ENCODE results near the gene KIF1A. TPM values are rescaled to one million over a fixed set of nuclear protein-coding genes. Genes with fewer than 3 reads are reported as not detected.
A peak's percentile ranks its signal among the peaks of the same experiment; 100 is the strongest.

KIF1A gene
- total RNA-seq, 8 experiments from 2014 or later = 0.36 to 180 (median 118) TPM

- no peak for ATAC-seq (replicated peaks in 6 of 8)
- in situ Hi-C loops (cut with MboI; ENCODE audit: low pct_unique_long_range_greater_than_20kb in 2 of 9, low sequenced_read_pairs in 9 of 9, unreplicated experiment in 9 of 9) = no loop called here
- no peak overlapping the region for H3K27ac ChIP-seq
- WGBS, 10 experiments = 70 to 83% (median 80%) methylated on average over 2 of the region's 7 CpGs; no CpG with 5 or more reads in 7 of the 10 experiments
- H3K4me1 ChIP-seq (replicated peaks in 1 of 2) = no peaks in the 10 kb centered on the region
- no peak overlapping the region for H3K4me3 ChIP-seq
Measured at GRCh38 chr2:240766072-240766471, 53.9 kb downstream of the KIF1A start.

GRCh38 chr2:240765007-240765406, 55.0 kb downstream of the KIF1A start:
- WGBS, 10 experiments = 43 to 93% (median 60%) methylated on average over 1 to 3 of the region's 7 CpGs; no CpG with 5 or more reads in 5 of the 10 experiments
- H3K4me1 ChIP-seq (replicated peaks in 1 of 2) = no peaks in the 10 kb centered on the region
- in situ Hi-C loops (cut with MboI; ENCODE audit: low pct_unique_long_range_greater_than_20kb in 2 of 9, low sequenced_read_pairs in 9 of 9, unreplicated experiment in 9 of 9) = no loop called here
- no peak for ATAC-seq (replicated peaks in 6 of 8)
- H3K4me3 ChIP-seq = no peak overlapping the region
- H3K27ac ChIP-seq = no peak overlapping the region

GRCh38 chr2:240764605-240765004, 55.4 kb downstream of the KIF1A start:
- in situ Hi-C loops (cut with MboI; ENCODE audit: low pct_unique_long_range_greater_than_20kb in 2 of 9, low sequenced_read_pairs in 9 of 9, unreplicated experiment in 9 of 9) = no loop called here
- no peak overlapping the region for H3K4me3 ChIP-seq
- 33 to 100% (median 100%) methylated on average over 1 to 3 of the region's 5 CpGs; no CpG with 5 or more reads in 5 of the 10 experiments for WGBS, 10 experiments
- no peak overlapping the region for H3K27ac ChIP-seq
- ATAC-seq (replicated peaks in 6 of 8) = no peak
- no peaks in the 10 kb centered on the region for H3K4me1 ChIP-seq (replicated peaks in 1 of 2)

GRCh38 chr2:240762971-240763370, 57.0 kb downstream of the KIF1A start:
- WGBS, 10 experiments = no CpG with 5 or more reads among the region's 21 CpGs
- in situ Hi-C loops (cut with MboI; ENCODE audit: low pct_unique_long_range_greater_than_20kb in 2 of 9, low sequenced_read_pairs in 9 of 9, unreplicated experiment in 9 of 9) = no loop called here
- H3K4me3 ChIP-seq = no peak overlapping the region
- ATAC-seq (replicated peaks in 6 of 8) = no peak
- H3K4me1 ChIP-seq (replicated peaks in 1 of 2) = no peaks in the 10 kb centered on the region
- no peak overlapping the region for H3K27ac ChIP-seq

GRCh38 chr2:240762249-240762648, 57.8 kb downstream of the KIF1A start:
- in situ Hi-C loops (cut with MboI; ENCODE audit: low pct_unique_long_range_greater_than_20kb in 2 of 9, low sequenced_read_pairs in 9 of 9, unreplicated experiment in 9 of 9) = no loop called here
- Histone ChIP-seq H3K27ac (no peak overlapping the region), H3K4me1 (replicated peaks in 1 of 2) (no peaks in the 10 kb centered on the region), H3K4me3 (no peak overlapping the region)
- no peak for ATAC-seq (replicated peaks in 6 of 8)
- WGBS, 10 experiments = 57 to 100% (median 92%) methylated on average over 1 to 4 of the region's 8 CpGs; no CpG with 5 or more reads in 6 of the 10 experiments

GRCh38 chr2:240760576-240761246, 59.3 kb downstream of the KIF1A start:
- no peak overlapping the region for H3K4me3 ChIP-seq
- ATAC-seq (replicated peaks in 6 of 8) = no peak
- no peaks in the 10 kb centered on the region for H3K4me1 ChIP-seq (replicated peaks in 1 of 2)
- no peak overlapping the region for H3K27ac ChIP-seq
- in situ Hi-C loops (cut with MboI; ENCODE audit: low pct_unique_long_range_greater_than_20kb in 2 of 9, low sequenced_read_pairs in 9 of 9, unreplicated experiment in 9 of 9) = no loop called here
- WGBS, 10 experiments = 44 to 83% (median 81%) methylated on average over 1 to 10 of the region's 22 CpGs; no CpG with 5 or more reads in 7 of the 10 experiments

- no peaks in the 10 kb centered on the region for H3K4me1 ChIP-seq (replicated peaks in 1 of 2)
- ATAC-seq (replicated peaks in 6 of 8) = peak in 1 of 8 experiments; percentile 2
- H3K4me3 ChIP-seq = no peak overlapping the region
- 37 to 90% (median 80%) methylated on average over 1 to 4 of the region's 7 CpGs; no CpG with 5 or more reads in 5 of the 10 experiments for WGBS, 10 experiments
- H3K27ac ChIP-seq = no peak overlapping the region
- in situ Hi-C loops (cut with MboI; ENCODE audit: low pct_unique_long_range_greater_than_20kb in 2 of 9, low sequenced_read_pairs in 9 of 9, unreplicated experiment in 9 of 9) = no loop called here
Measured at GRCh38 chr2:240760121-240760520, 59.9 kb downstream of the KIF1A start.

- in situ Hi-C loops (cut with MboI; ENCODE audit: low pct_unique_long_range_greater_than_20kb in 2 of 9, low sequenced_read_pairs in 9 of 9, unreplicated experiment in 9 of 9) = no loop called here
- WGBS, 10 experiments = 30 to 100% (median 58%) methylated on average over 2 of the region's 5 CpGs; no CpG with 5 or more reads in 7 of the 10 experiments
- H3K4me1 ChIP-seq (replicated peaks in 1 of 2) = no peaks in the 10 kb centered on the region
- peak in 6 of 8 experiments; percentile 3 to 88 (median 37) for ATAC-seq (replicated peaks in 6 of 8)
- no peak overlapping the region for H3K27ac ChIP-seq
- H3K4me3 ChIP-seq = no peak overlapping the region
Measured at GRCh38 chr2:240759459-240759858, 60.6 kb downstream of the KIF1A start.

- peak in 3 of 8 experiments; percentile 4 to 11 (median 9) for ATAC-seq (replicated peaks in 6 of 8)
- Histone ChIP-seq H3K4me1 (replicated peaks in 1 of 2) (no peaks in the 10 kb centered on the region), H3K4me3 (no peak overlapping the region), H3K27ac (no peak overlapping the region)
- 100% methylated on average over 1 of the region's 31 CpGs; no CpG with 5 or more reads in 9 of the 10 experiments for WGBS, 10 experiments
- in situ Hi-C loops (cut with MboI; ENCODE audit: low pct_unique_long_range_greater_than_20kb in 2 of 9, low sequenced_read_pairs in 9 of 9, unreplicated experiment in 9 of 9) = no loop called here
Measured at GRCh38 chr2:240757086-240757614, 62.9 kb downstream of the KIF1A start.

- ATAC-seq (replicated peaks in 6 of 8) = no peak
- in situ Hi-C loops (cut with MboI; ENCODE audit: low pct_unique_long_range_greater_than_20kb in 2 of 9, low sequenced_read_pairs in 9 of 9, unreplicated experiment in 9 of 9) = no loop called here
- WGBS, 10 experiments = 40% methylated on average over 3 of the region's 10 CpGs; no CpG with 5 or more reads in 9 of the 10 experiments
- Histone ChIP-seq H3K4me1 (replicated peaks in 1 of 2) (no peaks in the 10 kb centered on the region), H3K4me3 (no peak overlapping the region), H3K27ac (no peak overlapping the region)
Measured at GRCh38 chr2:240752209-240752608, 67.8 kb downstream of the KIF1A start.

GRCh38 chr2:240750409-240750808, 69.6 kb downstream of the KIF1A start:
- Histone ChIP-seq H3K4me3 (no peak overlapping the region), H3K4me1 (replicated peaks in 1 of 2) (no peaks in the 10 kb centered on the region), H3K27ac (no peak overlapping the region)
- in situ Hi-C loops (cut with MboI; ENCODE audit: low pct_unique_long_range_greater_than_20kb in 2 of 9, low sequenced_read_pairs in 9 of 9, unreplicated experiment in 9 of 9) = no loop called here
- peak in 2 of 8 experiments; percentile 1 for ATAC-seq (replicated peaks in 6 of 8)
- 89 to 98% (median 91%) methylated on average over 2 to 9 of the region's 22 CpGs; no CpG with 5 or more reads in 6 of the 10 experiments for WGBS, 10 experiments

- Histone ChIP-seq H3K27ac (no peak overlapping the region), H3K4me3 (no peak overlapping the region), H3K4me1 (replicated peaks in 1 of 2) (no peaks in the 10 kb centered on the region)
- in situ Hi-C loops (cut with MboI; ENCODE audit: low pct_unique_long_range_greater_than_20kb in 2 of 9, low sequenced_read_pairs in 9 of 9, unreplicated experiment in 9 of 9) = no loop called here
- WGBS, 10 experiments = 20 to 75% methylated on average over 1 to 2 of the region's 7 CpGs; no CpG with 5 or more reads in 8 of the 10 experiments
- peak in 5 of 8 experiments; percentile 5 to 26 (median 17) for ATAC-seq (replicated peaks in 6 of 8)
Measured at GRCh38 chr2:240749516-240749915, 70.5 kb downstream of the KIF1A start.

- Histone ChIP-seq H3K4me3 (no peak overlapping the region), H3K4me1 (replicated peaks in 1 of 2) (no peaks in the 10 kb centered on the region), H3K27ac (no peak overlapping the region)
- in situ Hi-C loops (cut with MboI; ENCODE audit: low pct_unique_long_range_greater_than_20kb in 2 of 9, low sequenced_read_pairs in 9 of 9, unreplicated experiment in 9 of 9) = no loop called here
- WGBS, 10 experiments = 80% methylated on average over 1 of the region's 11 CpGs; no CpG with 5 or more reads in 9 of the 10 experiments
- ATAC-seq (replicated peaks in 6 of 8) = no peak
Measured at GRCh38 chr2:240747256-240747655, 72.8 kb downstream of the KIF1A start.

GRCh38 chr2:240746671-240747070, 73.3 kb downstream of the KIF1A start:
- H3K27ac ChIP-seq = no peak overlapping the region
- H3K4me1 ChIP-seq (replicated peaks in 1 of 2) = no peaks in the 10 kb centered on the region
- no CpG with 5 or more reads among the region's 16 CpGs for WGBS, 10 experiments
- no peak overlapping the region for H3K4me3 ChIP-seq
- no peak for ATAC-seq (replicated peaks in 6 of 8)
- in situ Hi-C loops (cut with MboI; ENCODE audit: low pct_unique_long_range_greater_than_20kb in 2 of 9, low sequenced_read_pairs in 9 of 9, unreplicated experiment in 9 of 9) = no loop called here
